Measurements from ENCODE around the gene LRRC34. TPM values are rescaled to one million over a fixed set of nuclear protein-coding genes. Genes with fewer than 3 reads are reported as not detected.
A peak's percentile ranks its signal among the peaks of the same experiment; 100 is the strongest.

Gene LRRC34
- total and polyA plus RNA-seq, 9 of the 15 experiments (the other 6 are each of a cell fraction or from before 2014, with no cell fraction given): 0.17 to 0.30 TPM; not detected in 7

DNA sequence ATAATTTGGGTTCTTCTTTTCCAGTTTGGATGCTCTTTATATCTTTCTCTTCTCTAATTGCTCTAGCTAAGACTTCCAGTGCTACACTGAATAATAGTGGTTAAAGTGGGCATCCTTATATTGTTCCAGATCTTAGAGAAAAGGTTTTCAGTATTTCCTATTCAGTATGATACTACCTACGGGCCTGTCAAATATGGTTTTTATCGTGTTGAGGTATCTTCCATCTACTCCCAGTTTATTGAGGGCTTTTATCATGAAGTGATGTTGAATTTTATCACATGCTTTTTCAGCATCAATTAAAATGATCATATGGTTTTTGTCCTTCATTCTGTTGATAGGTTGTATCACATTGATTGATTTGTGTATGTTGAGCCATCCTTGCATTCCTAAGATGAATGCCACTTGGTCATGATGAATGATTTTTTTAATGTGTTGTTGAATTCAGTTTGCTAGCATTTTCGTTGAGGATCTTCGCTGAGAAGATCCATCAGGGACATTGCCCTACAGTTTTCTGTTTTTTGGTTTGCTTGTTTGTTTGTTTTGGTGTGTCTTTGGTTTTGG is 3.0 kb upstream of the LRRC34 start (continued):
- TF ChIP-seq, protein P1, sequence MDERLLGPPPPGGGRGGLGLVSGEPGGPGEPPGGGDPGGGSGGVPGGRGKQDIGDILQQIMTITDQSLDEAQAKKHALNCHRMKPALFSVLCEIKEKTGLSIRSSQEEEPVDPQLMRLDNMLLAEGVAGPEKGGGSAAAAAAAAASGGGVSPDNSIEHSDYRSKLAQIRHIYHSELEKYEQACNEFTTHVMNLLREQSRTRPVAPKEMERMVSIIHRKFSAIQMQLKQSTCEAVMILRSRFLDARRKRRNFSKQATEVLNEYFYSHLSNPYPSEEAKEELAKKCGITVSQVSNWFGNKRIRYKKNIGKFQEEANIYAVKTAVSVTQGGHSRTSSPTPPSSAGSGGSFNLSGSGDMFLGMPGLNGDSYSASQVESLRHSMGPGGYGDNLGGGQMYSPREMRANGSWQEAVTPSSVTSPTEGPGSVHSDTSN (CRISPR knock-in tag; IDR thresholded peaks at IDR 0.05; ENCODE audit: low read depth): no peak
- TF ChIP-seq, protein P1 (tag; conservative IDR thresholded peaks at IDR 0.05; ENCODE audit: low read depth): peak; percentile 80
- TF ChIP-seq ARID3B (CRISPR knock-in tag; IDR thresholded peaks at IDR 0.05; ENCODE audit: borderline replicate concordance): no peak
- TF ChIP-seq, protein P2, sequence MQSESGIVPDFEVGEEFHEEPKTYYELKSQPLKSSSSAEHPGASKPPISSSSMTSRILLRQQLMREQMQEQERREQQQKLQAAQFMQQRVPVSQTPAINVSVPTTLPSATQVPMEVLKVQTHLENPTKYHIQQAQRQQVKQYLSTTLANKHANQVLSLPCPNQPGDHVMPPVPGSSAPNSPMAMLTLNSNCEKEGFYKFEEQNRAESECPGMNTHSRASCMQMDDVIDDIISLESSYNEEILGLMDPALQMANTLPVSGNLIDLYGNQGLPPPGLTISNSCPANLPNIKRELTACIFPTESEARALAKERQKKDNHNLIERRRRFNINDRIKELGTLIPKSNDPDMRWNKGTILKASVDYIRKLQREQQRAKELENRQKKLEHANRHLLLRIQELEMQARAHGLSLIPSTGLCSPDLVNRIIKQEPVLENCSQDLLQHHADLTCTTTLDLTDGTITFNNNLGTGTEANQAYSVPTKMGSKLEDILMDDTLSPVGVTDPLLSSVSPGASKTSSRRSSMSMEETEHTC (IDR thresholded peaks at IDR 0.05): no peak
- TF ChIP-seq HDGF (IDR thresholded peaks at IDR 0.05): no peak
- peak; percentile 66; the same call in 1 of the 2 replicates for TF ChIP-seq TRIM28 (IDR thresholded peaks at IDR 0.05)
- TF ChIP-seq HMGXB4 (CRISPR knock-in tag; IDR thresholded peaks at IDR 0.05): no peak
- TF ChIP-seq SOX6 (IDR thresholded peaks at IDR 0.05): no peak
- peak; percentile 44 to 57; a peak in 3 of 4 replicates for TF ChIP-seq TRIM24 (IDR thresholded peaks at IDR 0.05)
- TF ChIP-seq, protein P3, sequence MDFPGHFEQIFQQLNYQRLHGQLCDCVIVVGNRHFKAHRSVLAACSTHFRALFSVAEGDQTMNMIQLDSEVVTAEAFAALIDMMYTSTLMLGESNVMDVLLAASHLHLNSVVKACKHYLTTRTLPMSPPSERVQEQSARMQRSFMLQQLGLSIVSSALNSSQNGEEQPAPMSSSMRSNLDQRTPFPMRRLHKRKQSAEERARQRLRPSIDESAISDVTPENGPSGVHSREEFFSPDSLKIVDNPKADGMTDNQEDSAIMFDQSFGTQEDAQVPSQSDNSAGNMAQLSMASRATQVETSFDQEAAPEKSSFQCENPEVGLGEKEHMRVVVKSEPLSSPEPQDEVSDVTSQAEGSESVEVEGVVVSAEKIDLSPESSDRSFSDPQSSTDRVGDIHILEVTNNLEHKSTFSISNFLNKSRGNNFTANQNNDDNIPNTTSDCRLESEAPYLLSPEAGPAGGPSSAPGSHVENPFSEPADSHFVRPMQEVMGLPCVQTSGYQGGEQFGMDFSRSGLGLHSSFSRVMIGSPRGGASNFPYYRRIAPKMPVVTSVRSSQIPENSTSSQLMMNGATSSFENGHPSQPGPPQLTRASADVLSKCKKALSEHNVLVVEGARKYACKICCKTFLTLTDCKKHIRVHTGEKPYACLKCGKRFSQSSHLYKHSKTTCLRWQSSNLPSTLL (IDR thresholded peaks at IDR 0.05): no peak
- TF ChIP-seq MEIS2 (IDR thresholded peaks at IDR 0.05; ENCODE audit: partially characterized antibody): peak; percentile 79
- no peak for TF ChIP-seq KDM4B (IDR thresholded peaks at IDR 0.05; ENCODE audit: borderline replicate concordance in 2 of 2, low read depth in 1 of 2)
- peak; percentile 78 for TF ChIP-seq ZNF280A (IDR thresholded peaks at IDR 0.05; ENCODE audit: low read depth, partially characterized antibody)
- TF ChIP-seq IFI16 (CRISPR knock-in tag; IDR thresholded peaks at IDR 0.05): no peak
- peak; percentile 95 for TF ChIP-seq ZNF445 (CRISPR knock-in tag; IDR thresholded peaks at IDR 0.05; ENCODE audit: low read depth)
- TF ChIP-seq BCL6 (CRISPR knock-in tag; IDR thresholded peaks at IDR 0.05): no peak
- no peak for TF ChIP-seq SNRNP70 (optimal IDR thresholded peaks at IDR 0.05; ENCODE audit: low read depth, low read length)
- no peak for TF ChIP-seq FIP1L1 (IDR thresholded peaks at IDR 0.05; ENCODE audit: low read depth, low read length, poor library complexity, severe bottlenecking)
